BLaER1 (cell line): ENCODE data around the gene NFIX.

Experiments used
- H3K27ac ChIP-seq: shearing (Covaris generic); formaldehyde crosslinking; 2 replicates; pipeline ENCODE4 v1.8.1; 2022
- H3K27me3 ChIP-seq: shearing (Covaris generic); formaldehyde crosslinking; 2 replicates; pipeline ENCODE4 v1.8.1; 2022
- H3K36me3 ChIP-seq: shearing (Covaris generic); formaldehyde crosslinking; 2 replicates; pipeline ENCODE4 v1.8.1; 2022
- H3K4me1 ChIP-seq: shearing (Covaris generic); formaldehyde crosslinking; 2 replicates; pipeline ENCODE4 v1.8.1; 2022
- H3K4me2 ChIP-seq: shearing (Covaris generic); formaldehyde crosslinking; 2 replicates; pipeline ENCODE4 v1.8.1; 2022
- H3K4me3 ChIP-seq: shearing (Covaris generic); formaldehyde crosslinking; 2 replicates; pipeline ENCODE4 v1.8.1; 2022
- H3K9ac ChIP-seq: shearing (Covaris generic); formaldehyde crosslinking; 2 replicates; pipeline ENCODE4 v1.8.1; 2022
- H3K9me3 ChIP-seq: shearing (Covaris generic); formaldehyde crosslinking; 2 replicates; pipeline ENCODE4 v1.8.1; 2022
- H4K20me1 ChIP-seq: shearing (Covaris generic); formaldehyde crosslinking; 2 replicates; pipeline ENCODE4 v1.8.1; 2022
- Cebpa-rat ChIP-seq: shearing (Covaris generic); IDR thresholded peaks from 2 replicates; pipeline ENCODE4 v1.8.1; 2022

Gene NFIX

GRCh38 chr19:13078381-13078780, 83.1 kb downstream of the NFIX start:
- TF ChIP-seq Cebpa-rat: no peak
- Histone ChIP-seq H3K9me3 (no peaks in the 10 kb centered on the region), H3K4me3 (no peak overlapping the region), H4K20me1 (peaks cover 30% of the 10 kb centered on the region), H3K27me3 (no peaks in the 10 kb centered on the region), H3K4me2 (peak overlapping the region; percentile 77), H3K36me3 (peaks cover 90% of the 10 kb centered on the region), H3K9ac (0 out of 2 replicates have a peak overlapping the region, but pooled peaks have one; percentile 55), H3K4me1 (peaks cover 49% of the 10 kb centered on the region), H3K27ac (peak overlapping the region; percentile 41; the same call in 1 of the 2 replicates)

- H3K4me1 ChIP-seq: peaks cover 49% of the 10 kb centered on the region
- peaks cover 90% of the 10 kb centered on the region for H3K36me3 ChIP-seq
- peak overlapping the region; percentile 41 for H3K27ac ChIP-seq
- peaks cover 30% of the 10 kb centered on the region for H4K20me1 ChIP-seq
- no peaks in the 10 kb centered on the region for H3K9me3 ChIP-seq
- no peaks in the 10 kb centered on the region for H3K27me3 ChIP-seq
- H3K4me3 ChIP-seq: no peak overlapping the region
- TF ChIP-seq Cebpa-rat: no peak
- H3K4me2 ChIP-seq: peak overlapping the region; percentile 77
- H3K9ac ChIP-seq: peak overlapping the region; percentile 55
Measured at GRCh38 chr19:13078897-13079541, 83.7 kb downstream of the NFIX start.

- Histone ChIP-seq H3K4me3 (no peak overlapping the region), H3K27ac (peak overlapping the region; percentile 41), H3K9me3 (no peaks in the 10 kb centered on the region), H3K27me3 (no peaks in the 10 kb centered on the region), H4K20me1 (peaks cover 30% of the 10 kb centered on the region), H3K4me2 (peak overlapping the region; percentile 77), H3K36me3 (peaks cover 92% of the 10 kb centered on the region), H3K4me1 (peaks cover 49% of the 10 kb centered on the region), H3K9ac (peak overlapping the region; percentile 55)
- TF ChIP-seq Cebpa-rat: no peak
Measured at GRCh38 chr19:13079542-13079986, 84.3 kb downstream of the NFIX start.

GRCh38 chr19:13082192-13083007, 87.1 kb downstream of the NFIX start:
- H3K9ac ChIP-seq: 0 out of 2 replicates have a peak overlapping the region, but pooled peaks have one; percentile 24
- no peak overlapping the region for H3K4me3 ChIP-seq
- no peaks in the 10 kb centered on the region for H3K9me3 ChIP-seq
- H3K27me3 ChIP-seq: no peaks in the 10 kb centered on the region
- H3K4me1 ChIP-seq: peaks cover 30% of the 10 kb centered on the region
- peaks cover 7% of the 10 kb centered on the region for H4K20me1 ChIP-seq
- no peak for TF ChIP-seq Cebpa-rat
- H3K4me2 ChIP-seq: no peak overlapping the region
- H3K36me3 ChIP-seq: peaks cover 91% of the 10 kb centered on the region
- H3K27ac ChIP-seq: no peak overlapping the region

- H3K4me2 ChIP-seq: no peak overlapping the region
- no peak overlapping the region for H3K9ac ChIP-seq
- no peak overlapping the region for H3K4me3 ChIP-seq
- no peaks in the 10 kb centered on the region for H3K27me3 ChIP-seq
- H4K20me1 ChIP-seq: peaks cover under 1% of the 10 kb centered on the region; the same call in 1 of the 2 replicates
- TF ChIP-seq Cebpa-rat: no peak
- H3K9me3 ChIP-seq: no peaks in the 10 kb centered on the region
- H3K36me3 ChIP-seq: peaks cover 90% of the 10 kb centered on the region
- peaks cover 23% of the 10 kb centered on the region for H3K4me1 ChIP-seq
- no peak overlapping the region for H3K27ac ChIP-seq
Measured at GRCh38 chr19:13083008-13083404, 87.7 kb downstream of the NFIX start.

GRCh38 chr19:13083627-13084026, 88.4 kb downstream of the NFIX start:
- Histone ChIP-seq H3K4me1 (peaks cover 20% of the 10 kb centered on the region), H3K4me3 (no peak overlapping the region), H3K36me3 (peaks cover 84% of the 10 kb centered on the region), H3K4me2 (no peak overlapping the region), H3K9me3 (no peaks in the 10 kb centered on the region), H3K9ac (no peak overlapping the region), H4K20me1 (no peaks in the 10 kb centered on the region), H3K27ac (no peak overlapping the region), H3K27me3 (no peaks in the 10 kb centered on the region)
- no peak for TF ChIP-seq Cebpa-rat

- H3K36me3 ChIP-seq: peaks cover 68% of the 10 kb centered on the region
- H3K9me3 ChIP-seq: no peaks in the 10 kb centered on the region
- H3K4me1 ChIP-seq: peaks cover 28% of the 10 kb centered on the region
- TF ChIP-seq Cebpa-rat: no peak
- no peak overlapping the region for H3K4me3 ChIP-seq
- H3K27ac ChIP-seq: no peak overlapping the region
- no peak overlapping the region for H3K9ac ChIP-seq
- H3K27me3 ChIP-seq: no peaks in the 10 kb centered on the region
- no peaks in the 10 kb centered on the region; the same call in 1 of the 2 replicates for H4K20me1 ChIP-seq
- H3K4me2 ChIP-seq: no peak overlapping the region; the same call in 1 of the 2 replicates
Measured at GRCh38 chr19:13085666-13086065, 90.4 kb downstream of the NFIX start.

GRCh38 chr19:13086341-13086740, 91.1 kb downstream of the NFIX start:
- H3K4me3 ChIP-seq: no peak overlapping the region
- H3K27me3 ChIP-seq: no peaks in the 10 kb centered on the region
- no peak for TF ChIP-seq Cebpa-rat
- H3K27ac ChIP-seq: no peak overlapping the region
- peaks cover 35% of the 10 kb centered on the region for H3K4me1 ChIP-seq
- H3K4me2 ChIP-seq: no peak overlapping the region
- H3K9me3 ChIP-seq: no peaks in the 10 kb centered on the region
- H4K20me1 ChIP-seq: no peaks in the 10 kb centered on the region; the same call in 1 of the 2 replicates
- no peak overlapping the region for H3K9ac ChIP-seq
- H3K36me3 ChIP-seq: peaks cover 64% of the 10 kb centered on the region

- Histone ChIP-seq H3K9ac (no peak overlapping the region), H3K9me3 (no peaks in the 10 kb centered on the region), H3K27me3 (no peaks in the 10 kb centered on the region), H3K4me2 (no peak overlapping the region), H3K36me3 (peaks cover 54% of the 10 kb centered on the region), H3K4me3 (no peak overlapping the region), H4K20me1 (no peaks in the 10 kb centered on the region; the same call in 1 of the 2 replicates), H3K27ac (no peak overlapping the region), H3K4me1 (peaks cover 45% of the 10 kb centered on the region)
- no peak for TF ChIP-seq Cebpa-rat
Measured at GRCh38 chr19:13087295-13087694, 92.0 kb downstream of the NFIX start.
